ENCODE results near the gene NEK5. TPM values are rescaled to one million over a fixed set of nuclear protein-coding genes. Genes with fewer than 3 reads are reported as not detected.

Gene NEK5
- total RNA-seq, 1 experiment from 2014 or later, result 0.28 TPM

- peak; percentile 88 for DNase-seq
- peak within 1 kb of the TSS; percentile 94 for H3K4me3 ChIP-seq (ENCODE audit: insufficient read depth, low read depth, low read length)
- H3K27me3 ChIP-seq (ENCODE audit: control insufficient read depth, insufficient read depth, low read length), result peaks cover 7% of the 10 kb centered on the region
- no peaks in the 10 kb centered on the region for H3K36me3 ChIP-seq (replicated peaks; ENCODE audit: control insufficient read depth, insufficient read depth, low read length)
Observed at GRCh38 chr13:52159159-52159982, 30.5 kb upstream of the NEK5 start, which contains the start of gene NEK3. TSS of gene NEK3 (minus strand) at chr13:52159597. CDS start at chr13:52156191, 3,406 bp downstream.

GRCh38 chr13:52158629-52159158 lies 29.8 kb upstream of the NEK5 start:
- H3K4me3 ChIP-seq (ENCODE audit: insufficient read depth, low read depth, low read length), result peak overlapping the region; percentile 94
- peaks cover 7% of the 10 kb centered on the region for H3K27me3 ChIP-seq (ENCODE audit: control insufficient read depth, insufficient read depth, low read length)
- no peaks in the 10 kb centered on the region for H3K36me3 ChIP-seq (replicated peaks; ENCODE audit: control insufficient read depth, insufficient read depth, low read length)
- peak; percentile 56 for DNase-seq

GRCh38 chr13:52156724-52157261 lies 27.9 kb upstream of the NEK5 start:
- no peaks in the 10 kb centered on the region for H3K36me3 ChIP-seq (replicated peaks; ENCODE audit: control insufficient read depth, insufficient read depth, low read length)
- no peak overlapping the region for H3K4me3 ChIP-seq (ENCODE audit: insufficient read depth, low read depth, low read length)
- H3K27me3 ChIP-seq (ENCODE audit: control insufficient read depth, insufficient read depth, low read length), result peaks cover 7% of the 10 kb centered on the region
- DNase-seq, result no peak

GRCh38 chr13:52155177-52155576 lies 26.3 kb upstream of the NEK5 start:
- no peak for DNase-seq
- no peak overlapping the region for H3K4me3 ChIP-seq (ENCODE audit: insufficient read depth, low read depth, low read length)
- H3K36me3 ChIP-seq (replicated peaks; ENCODE audit: control insufficient read depth, insufficient read depth, low read length), result peaks cover 7% of the 10 kb centered on the region

GRCh38 chr13:52147225-52147624 lies 18.4 kb upstream of the NEK5 start:
- peaks cover 7% of the 10 kb centered on the region for H3K36me3 ChIP-seq (replicated peaks; ENCODE audit: control insufficient read depth, insufficient read depth, low read length)
- no peaks in the 10 kb centered on the region for H3K27me3 ChIP-seq (ENCODE audit: control insufficient read depth, insufficient read depth, low read length)
- no peak for DNase-seq
- H3K4me3 ChIP-seq (ENCODE audit: insufficient read depth, low read depth, low read length), result no peak overlapping the region

More at GRCh38 chr13:52155177-52155576, 26.3 kb upstream of the NEK5 start:
- peaks cover 6% of the 10 kb centered on the region for H3K27me3 ChIP-seq (ENCODE audit: control insufficient read depth, insufficient read depth, low read length)

GRCh38 chr13:52141299-52141698 lies 12.4 kb upstream of the NEK5 start:
- no peaks in the 10 kb centered on the region for H3K27me3 ChIP-seq (ENCODE audit: control insufficient read depth, insufficient read depth, low read length)
- H3K4me3 ChIP-seq (ENCODE audit: insufficient read depth, low read depth, low read length), result no peak overlapping the region
- no peak for DNase-seq
- H3K36me3 ChIP-seq (replicated peaks; ENCODE audit: control insufficient read depth, insufficient read depth, low read length), result peaks cover 1% of the 10 kb centered on the region; the same call in 1 of the 2 replicates

GRCh38 chr13:52137489-52137888 lies 8.6 kb upstream of the NEK5 start:
- H3K4me3 ChIP-seq (ENCODE audit: insufficient read depth, low read depth, low read length), result no peak overlapping the region
- DNase-seq, result no peak
- H3K36me3 ChIP-seq (replicated peaks; ENCODE audit: control insufficient read depth, insufficient read depth, low read length), result peaks cover 10% of the 10 kb centered on the region
- no peaks in the 10 kb centered on the region for H3K27me3 ChIP-seq (ENCODE audit: control insufficient read depth, insufficient read depth, low read length)

- no peak for DNase-seq
- Histone ChIP-seq H3K27me3 (ENCODE audit: control insufficient read depth, insufficient read depth, low read length) (no peaks in the 10 kb centered on the region), H3K36me3 (replicated peaks; ENCODE audit: control insufficient read depth, insufficient read depth, low read length) (peaks cover 12% of the 10 kb centered on the region), H3K4me3 (ENCODE audit: insufficient read depth, low read depth, low read length) (no peak overlapping the region)
Observed at GRCh38 chr13:52136763-52137162, 7.9 kb upstream of the NEK5 start.

- no peak for DNase-seq
- no peak overlapping the region for H3K4me3 ChIP-seq (ENCODE audit: insufficient read depth, low read depth, low read length)
- H3K27me3 ChIP-seq (ENCODE audit: control insufficient read depth, insufficient read depth, low read length), result peaks cover 6% of the 10 kb centered on the region; the same call in 1 of the 2 replicates
- H3K36me3 ChIP-seq (replicated peaks; ENCODE audit: control insufficient read depth, insufficient read depth, low read length), result peaks cover 13% of the 10 kb centered on the region
Observed at GRCh38 chr13:52130641-52131040, 1.8 kb upstream of the NEK5 start.

GRCh38 chr13:52127783-52128702 lies 830 bp downstream of the NEK5 start:
- H3K27me3 ChIP-seq (ENCODE audit: control insufficient read depth, insufficient read depth, low read length), result peaks cover 6% of the 10 kb centered on the region; the same call in 1 of the 2 replicates
- H3K4me3 ChIP-seq (ENCODE audit: insufficient read depth, low read depth, low read length), result peak overlapping the region; percentile 58
- DNase-seq, result peak; percentile 86
- peaks cover 8% of the 10 kb centered on the region for H3K36me3 ChIP-seq (replicated peaks; ENCODE audit: control insufficient read depth, insufficient read depth, low read length)

GRCh38 chr13:52127378-52127777 lies 1.5 kb downstream of the NEK5 start:
- Histone ChIP-seq H3K27me3 (ENCODE audit: control insufficient read depth, insufficient read depth, low read length) (peaks cover 6% of the 10 kb centered on the region; the same call in 1 of the 2 replicates), H3K4me3 (ENCODE audit: insufficient read depth, low read depth, low read length) (no peak overlapping the region)
- DNase-seq, result no peak

GRCh38 chr13:52125547-52125946 lies 3.3 kb downstream of the NEK5 start:
- no peaks in the 10 kb centered on the region for H3K36me3 ChIP-seq (replicated peaks; ENCODE audit: control insufficient read depth, insufficient read depth, low read length)
- H3K4me3 ChIP-seq (ENCODE audit: insufficient read depth, low read depth, low read length), result no peak overlapping the region
- no peak for DNase-seq
- H3K27me3 ChIP-seq (ENCODE audit: control insufficient read depth, insufficient read depth, low read length), result peaks cover 6% of the 10 kb centered on the region; the same call in 1 of the 2 replicates

More at GRCh38 chr13:52127378-52127777, 1.5 kb downstream of the NEK5 start:
- peaks cover 4% of the 10 kb centered on the region for H3K36me3 ChIP-seq (replicated peaks; ENCODE audit: control insufficient read depth, insufficient read depth, low read length)

GRCh38 chr13:52118595-52118994 lies 10.3 kb downstream of the NEK5 start:
- DNase-seq, result no peak
- no peak overlapping the region for H3K4me3 ChIP-seq (ENCODE audit: insufficient read depth, low read depth, low read length)
- no peaks in the 10 kb centered on the region for H3K36me3 ChIP-seq (replicated peaks; ENCODE audit: control insufficient read depth, insufficient read depth, low read length)
- H3K27me3 ChIP-seq (ENCODE audit: control insufficient read depth, insufficient read depth, low read length), result no peaks in the 10 kb centered on the region

- Histone ChIP-seq H3K4me3 (ENCODE audit: insufficient read depth, low read depth, low read length) (no peak overlapping the region), H3K36me3 (replicated peaks; ENCODE audit: control insufficient read depth, insufficient read depth, low read length) (no peaks in the 10 kb centered on the region), H3K27me3 (ENCODE audit: control insufficient read depth, insufficient read depth, low read length) (no peaks in the 10 kb centered on the region)
- no peak for DNase-seq
Observed at GRCh38 chr13:52118095-52118494, 10.8 kb downstream of the NEK5 start.

All from H7 (cell line).